GM12878 (cell line): ENCODE measurements around the gene SLC5A6. TPM values are rescaled to one million over a fixed set of nuclear protein-coding genes. Genes with fewer than 3 reads are reported as not detected.

Experiments
- ATAC-seq: fragments of 200-7000 bp; cut with Tn5 transposase; 3 replicates; pipeline ENCODE4 v1.9.1; 2020; ENCODE audit warnings: mild to moderate bottlenecking, moderate library complexity
- BruUV-seq: library from RNA; stranded (reverse); fragments of 400-500 nt; replicated peaks from 2 replicates; lab custom pipeline; 2021; lab: Mats Ljungman, UMichigan
- CTCF ChIA-PET: fragments of 300-600 bp; sonication (Branson Sonifier 250); formaldehyde crosslinking; extraction: SDS; loops from one replicate; lab custom pipeline; 2021; ENCODE audit warnings: inconsistent platforms; lab: Yijun Ruan, JAX
- POLR2A ChIA-PET: fragments of 350-600 bp; formaldehyde crosslinking; extraction: SDS; loops from one replicate; lab custom pipeline; 2021; ENCODE audit warnings: inconsistent platforms; lab: Charles Lee
- RAD21 ChIA-PET: fragments of 300-600 bp; sonication (Branson Sonifier 250); formaldehyde crosslinking; loops from one replicate; lab custom pipeline; 2023; ENCODE audit warnings: antibody characterized with exemption; ENCODE audit not compliant: unreplicated experiment; lab: Charles Lee
- SMC1A ChIA-PET: fragments of 300-600 bp; sonication (Branson Sonifier 250); formaldehyde crosslinking; loops from one replicate; lab custom pipeline; 2023; ENCODE audit not compliant: unreplicated experiment, uncharacterized antibody; lab: Charles Lee
- DNase-seq: peaks from one replicate; pipeline ENCODE4 v3.0.0-alpha.2; 2011; ENCODE audit warnings: low read depth, low spot score
- FAIRE-seq: peaks from 3 replicates; lab custom pipeline; 2011; peaks lifted over from hg19 to GRCh38; lab: Jason Lieb, UNC
- H2AFZ ChIP-seq: 2 replicates; pipeline ENCODE4 v1.6.0; 2011; ENCODE audit warnings: low read depth, low read length, control low read depth; ENCODE audit not compliant: control insufficient read depth
- H3K27ac ChIP-seq: 2 replicates; pipeline ENCODE4 v1.5.1; 2011; ENCODE audit warnings: control low read depth; ENCODE audit not compliant: control insufficient read depth, insufficient read depth
- H3K27me3 ChIP-seq, 2 experiments: replicated peaks in 1 of 2; 2 replicates each; pipeline versions ENCODE4 v1.6.0 to v1.6.1; 2011; ENCODE audit warnings: low read length in 1 of 2; ENCODE audit not compliant: control insufficient read depth in 2 of 2, insufficient read depth in 2 of 2
- H3K36me3 ChIP-seq, 2 experiments: 2 replicates each; pipeline ENCODE4 v1.5.1; 2011; ENCODE audit warnings: low read length in 1 of 2; ENCODE audit not compliant: control insufficient read depth in 2 of 2, insufficient read depth in 2 of 2
- H3K4me1 ChIP-seq: 2 replicates; pipeline ENCODE4 v1.6.1; 2011; ENCODE audit warnings: mild to moderate bottlenecking, low read length, moderate library complexity, mixed read lengths; ENCODE audit not compliant: control insufficient read depth, insufficient read depth
- H3K4me2 ChIP-seq: 2 replicates; pipeline ENCODE4 v1.6.0; 2011; ENCODE audit warnings: control low read depth; ENCODE audit not compliant: control insufficient read depth, insufficient read depth
- H3K4me3 ChIP-seq: fragments of 200-600 bp; sonication (generic); 2 replicates; pipeline ENCODE4 v1.5.1; 2016
- H3K79me2 ChIP-seq: 2 replicates; pipeline ENCODE4 v1.6.0; 2011; ENCODE audit warnings: low read length; ENCODE audit not compliant: control insufficient read depth, insufficient read depth
- H3K9ac ChIP-seq: 2 replicates; pipeline ENCODE4 v1.8.0; 2011; ENCODE audit warnings: low read length, control low read depth, mixed read lengths; ENCODE audit not compliant: control insufficient read depth, insufficient read depth
- H3K9me3 ChIP-seq: replicated peaks from 3 replicates; pipeline ENCODE4 v1.5.1; 2011; ENCODE audit warnings: mild to moderate bottlenecking, low read length; ENCODE audit not compliant: control insufficient read depth, insufficient read depth
- H4K20me1 ChIP-seq: 2 replicates; pipeline ENCODE4 v1.6.0; 2011; ENCODE audit not compliant: control insufficient read depth, insufficient read depth
- ASH2L ChIP-seq: fragments of 300-600, 200-600 bp; sonication (generic); IDR thresholded peaks from 2 replicates; pipeline ENCODE4 v1.6.1; 2017; ENCODE audit warnings: low read depth, mild to moderate bottlenecking, borderline replicate concordance
- MEF2B ChIP-seq: fragments of 450-650 bp; IDR thresholded peaks from 2 replicates; pipeline ENCODE4 v1.6.1; 2018; ENCODE audit warnings: mild to moderate bottlenecking, moderate library complexity; ENCODE audit not compliant: partially characterized antibody, poor library complexity, severe bottlenecking
- NFIC ChIP-seq: IDR thresholded peaks from 2 replicates; pipeline ENCODE4 v1.6.1; 2012; ENCODE audit warnings: low read depth, mild to moderate bottlenecking, inconsistent platforms, low read length, moderate library complexity
- PML ChIP-seq: IDR thresholded peaks from 2 replicates; pipeline ENCODE4 v1.6.1; 2012; ENCODE audit warnings: low read length, inconsistent platforms
- STAT3 ChIP-seq: IDR thresholded peaks from 2 replicates; pipeline ENCODE4 v1.6.1; 2011; ENCODE audit warnings: low read depth, low read length, improper control_type of control experiment
- SUZ12 ChIP-seq: fragments of 200-600 bp; sonication (generic); IDR thresholded peaks from one replicate; pipeline ENCODE4 v1.6.1; 2018; ENCODE audit warnings: antibody characterized with exemption, mild to moderate bottlenecking; ENCODE audit not compliant: unreplicated experiment
- TARDBP ChIP-seq: IDR thresholded peaks from 2 replicates; pipeline ENCODE4 v1.6.1; 2016; ENCODE audit warnings: borderline replicate concordance
- WGBS: methylation state at CpG from one replicate; pipeline ENCODE4 v1.1.6; 2016; ENCODE audit warnings: low lambda C conversion rate; ENCODE audit not compliant: insufficient replicate concordance, insufficient coverage; ENCODE audit errors: missing lambda C conversion rate; 5-methylcytosine and 5-hydroxymethylcytosine counted together
- in situ Hi-C: fragments of 300-500 bp; cut with MboI; formaldehyde crosslinking; loops from 9 replicates; pipeline ENCODE4 v1.14.3; 2018; ENCODE audit warnings: mixed read lengths
- intact Hi-C: fragments of 100-400 bp; cut with micrococcal nuclease; formaldehyde crosslinking; loops from one replicate; pipeline ENCODE4 v1.14.2; 2022; ENCODE audit not compliant: unreplicated experiment
- polyA plus RNA-seq, 11 experiments: library from polyadenylated mRNA; depleted of rRNA in 4 of 11; unstranded in 6 of 11; stranded (reverse) in 5 of 11; fragments of >200 nt; fragmentation: Nextera tagmentation in 4 of 11; fragmentation: Illumina TruSeq in 1 of 11; extraction: Ambion mirVana in 4 of 11; extraction: Trizol in 1 of 11; gene quantifications; 1 replicate in 1 of 11; 2 replicates in 10 of 11; pipeline versions ENCODE4 v1.2.1 to v1.2.3, GENCODE V29; 2011 to 2016; ENCODE audit warnings: inconsistent platforms in 2 of 11, missing spikeins in 2 of 11, low read depth in 1 of 11
- total RNA-seq, 4 experiments: library from RNA; depleted of rRNA in 3 of 4; stranded (reverse); fragments of >200 nt in 3 of 4; fragmentation: Illumina TruSeq in 1 of 4; extraction: Trizol in 1 of 4; gene quantifications; 2 replicates each; pipeline versions ENCODE4 v1.2.1 to v1.2.3, GENCODE V29; 2013 to 2021

SLC5A6 gene
- total and polyA plus RNA-seq, 10 of the 15 experiments (the other 5 are each of a cell fraction or from before 2014, with no cell fraction given), result 13.1 to 101 (median 55.3) TPM

- H3K9ac ChIP-seq, result no peak overlapping the region
- DNase-seq, result no peak
- no TSS peak for BruUV-seq
- in situ Hi-C loops, result no loop called here
- H3K4me2 ChIP-seq, result no peak overlapping the region
- TF ChIP-seq PML (no peak), NFIC (no peak), MEF2B (no peak), TARDBP (no peak), ASH2L (no peak), STAT3 (no peak), SUZ12 (no peak)
- TF ChIP-seq, all 136 proteins: peak for 0
- intact Hi-C loops, result no loop called here
- H3K27me3 ChIP-seq, result no peaks in the 10 kb centered on the region
- no peak for FAIRE-seq
- ChIA-PET SMC1A (interaction anchor here (1.4 kb wide), 1 partner anchor 93 kb away, joined by 4 read pairs; no protein-coding TSS in a partner anchor), CTCF (interaction anchor here (0.5 to 1.5 kb wide), 3 partner anchors 11 to 293 kb away, joined by 3 to 5 read pairs (median 4); partner anchors contain the start of gene PREB), RAD21 (no interaction called here), POLR2A (no interaction called here)
- no peaks in the 10 kb centered on the region for H3K4me1 ChIP-seq
- no peak overlapping the region for H3K4me3 ChIP-seq
- no peak for ATAC-seq
- 20% methylated on average over 6 of the region's 6 CpGs for WGBS
- no peaks in the 10 kb centered on the region for H3K79me2 ChIP-seq
- H3K27ac ChIP-seq, result no peak overlapping the region
- no peaks in the 10 kb centered on the region for H4K20me1 ChIP-seq
- no peaks in the 10 kb centered on the region for H3K36me3 ChIP-seq
- no peak overlapping the region for H2AFZ ChIP-seq
- no peaks in the 10 kb centered on the region for H3K9me3 ChIP-seq
Observed at GRCh38 chr2:27186613-27187345, 25.3 kb downstream of the SLC5A6 start.
